ENCODE results near the gene CEACAM16. TPM values are rescaled to one million over a fixed set of nuclear protein-coding genes. Genes with fewer than 3 reads are reported as not detected.
"Not testable (repeated sequence)": the region's sequence is repeated elsewhere in the genome, so short reads cannot be mapped to it uniquely, and the experiment has no call there.

Gene CEACAM16
- total RNA-seq, 1 experiment from 2014 or later, result not detected

DNA sequence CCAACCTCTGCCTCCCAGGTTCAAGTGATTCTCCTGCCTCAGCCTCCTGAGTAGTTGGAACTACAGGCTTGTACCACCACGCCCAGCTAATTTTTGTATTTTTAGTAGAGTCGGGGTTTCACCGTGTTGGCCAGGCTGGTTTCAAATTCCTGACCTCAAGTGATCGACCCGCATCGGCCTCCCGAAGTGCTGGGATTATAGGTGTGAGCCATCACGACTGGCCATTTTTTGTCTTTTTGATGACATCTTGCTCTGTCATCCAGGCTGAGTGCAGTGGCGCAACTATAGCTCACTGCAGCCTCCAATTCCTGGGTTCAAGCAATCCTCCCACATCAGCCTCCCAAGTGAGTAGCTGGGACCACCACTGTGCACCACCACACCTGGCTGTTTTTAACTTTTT is 21.4 kb downstream of the CEACAM16 start:
- DNase-seq (ENCODE audit: low spot score), result not testable (repeated sequence)
- in situ Hi-C loops (cut with HindIII; ENCODE audit: low sequenced_read_pairs), result loop anchor here (25.0 kb wide), 1 partner anchor 117 kb away; the partner anchor contains the start of gene NECTIN2

DNA sequence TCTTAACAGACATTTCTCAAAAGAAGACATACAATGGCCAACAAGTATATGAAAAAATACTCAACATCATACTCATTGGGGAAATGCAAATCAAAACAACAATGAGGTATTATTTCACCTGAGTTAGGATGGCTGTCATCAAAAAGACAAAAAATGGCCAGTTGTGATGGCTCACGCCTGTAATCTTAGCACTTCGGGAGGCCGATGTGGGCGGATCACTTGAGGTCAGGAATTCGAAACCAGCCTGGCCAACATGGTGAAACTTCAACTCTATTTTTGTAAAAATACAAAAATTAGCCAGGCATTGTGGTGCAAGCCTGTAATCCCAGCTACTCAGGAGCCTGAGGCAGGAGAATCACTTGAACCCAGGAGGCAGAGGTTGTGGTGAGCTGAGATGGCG is 22.0 kb downstream of the CEACAM16 start:
- in situ Hi-C loops (cut with HindIII; ENCODE audit: low sequenced_read_pairs), result loop anchor here (25.0 kb wide), 1 partner anchor 116 kb away; the partner anchor contains the start of gene NECTIN2
- no peak for DNase-seq (ENCODE audit: low spot score)

DNA sequence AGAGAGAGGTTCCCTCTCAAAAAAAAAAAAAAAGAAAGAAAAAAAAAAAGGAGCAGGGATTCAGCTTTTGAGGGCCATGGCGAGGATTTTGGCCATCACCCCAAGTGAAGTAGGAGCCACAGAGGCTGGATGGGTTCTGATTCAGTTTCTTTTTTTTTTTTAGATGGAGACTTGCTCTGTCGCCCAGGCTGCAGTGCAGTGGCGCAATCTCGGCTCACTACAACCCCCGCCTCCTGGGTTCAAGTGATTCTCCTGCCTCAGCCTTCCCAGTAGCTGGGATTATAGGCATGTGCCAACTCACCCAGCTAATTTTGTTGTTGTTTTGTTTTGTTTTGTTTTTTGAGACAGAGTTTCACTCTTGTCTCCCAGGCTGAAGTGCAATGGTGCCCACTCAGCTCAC is 22.4 kb downstream of the CEACAM16 start:
- DNase-seq (ENCODE audit: low spot score), result not testable (repeated sequence)
- in situ Hi-C loops (cut with HindIII; ENCODE audit: low sequenced_read_pairs), result loop anchor here (25.0 kb wide), 1 partner anchor 116 kb away; the partner anchor contains the start of gene NECTIN2

DNA sequence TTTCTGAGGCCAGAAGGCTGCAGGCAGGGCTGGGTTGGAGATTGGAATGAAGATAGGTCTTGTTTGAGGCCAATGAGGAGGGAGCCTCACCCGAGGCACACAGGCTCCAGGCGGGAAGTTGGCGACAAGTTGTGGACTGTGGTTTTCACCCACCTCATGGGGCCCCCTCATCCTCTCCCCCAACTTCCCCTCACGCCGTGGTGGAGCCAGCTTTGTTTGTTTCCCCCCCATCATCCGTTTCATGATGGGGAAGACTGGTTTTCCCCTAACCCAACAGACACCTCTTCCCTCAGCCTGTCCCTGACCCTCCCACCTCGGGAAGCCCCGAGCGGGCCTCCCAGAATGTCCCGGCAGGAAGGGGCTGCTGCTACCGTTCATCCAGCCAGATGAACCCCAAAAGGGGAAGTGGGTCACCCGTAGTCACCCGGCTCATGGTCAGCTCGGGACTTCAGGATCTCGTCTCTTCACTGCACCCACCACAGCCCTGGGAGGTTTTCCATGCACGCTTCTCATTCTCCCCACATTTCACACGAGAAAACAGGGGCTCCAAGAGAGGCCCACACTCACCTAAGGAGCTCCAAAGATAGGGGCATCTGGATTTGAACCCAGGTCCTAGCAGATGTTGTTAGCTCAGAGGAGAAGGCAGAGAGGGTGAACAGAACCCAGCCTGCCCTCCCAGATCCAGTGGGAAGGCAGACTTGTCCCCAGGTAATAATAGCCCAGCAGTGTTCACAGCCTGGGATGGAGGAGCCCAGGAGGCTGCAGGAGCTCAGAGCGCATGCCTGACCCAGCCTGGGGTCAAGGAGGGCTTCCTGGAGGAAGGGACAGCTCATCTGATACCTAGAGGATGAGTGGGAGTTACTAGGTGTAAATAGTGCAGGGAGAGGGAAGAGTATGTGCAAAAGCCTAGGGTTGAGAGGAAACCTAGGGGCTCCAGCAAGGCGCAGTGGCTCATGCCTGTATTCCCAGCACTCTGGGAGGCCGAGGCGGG is 23.5 kb downstream of the CEACAM16 start:
- in situ Hi-C loops (cut with HindIII; ENCODE audit: low sequenced_read_pairs), result loop anchor here (25.0 kb wide), 1 partner anchor 115 kb away; the partner anchor contains the start of gene NECTIN2
- no peak for DNase-seq (ENCODE audit: low spot score)

DNA sequence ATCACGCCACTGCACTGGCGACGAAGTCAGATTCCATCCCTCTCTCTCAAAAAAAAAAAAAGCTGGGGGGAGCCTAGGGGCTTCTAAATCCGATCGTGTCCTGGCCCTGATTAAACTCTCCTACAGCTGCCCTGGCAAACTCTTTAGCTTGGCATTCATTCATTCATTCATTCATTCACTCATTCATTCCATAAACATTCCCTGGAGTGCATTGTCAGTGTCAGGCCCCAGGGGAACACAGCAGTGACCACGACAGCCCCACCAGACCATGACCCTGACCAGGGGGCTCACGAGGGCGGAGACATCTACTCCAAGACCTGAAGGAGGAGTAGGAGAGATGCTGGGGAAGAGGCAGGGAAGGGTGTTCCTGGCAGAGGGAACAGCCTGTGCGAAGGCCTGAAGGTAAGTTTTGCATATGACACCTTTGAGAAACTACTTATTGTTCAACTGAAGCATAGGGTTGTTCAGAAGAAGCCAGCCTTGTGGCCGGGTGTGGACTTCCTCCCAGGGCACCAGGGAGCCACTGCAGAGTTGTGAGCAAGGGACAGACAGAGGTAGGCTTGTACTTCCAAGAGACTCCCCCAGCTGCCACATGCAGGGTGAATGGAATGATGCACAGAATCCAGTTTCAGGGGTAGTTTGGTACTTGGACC is 24.5 kb downstream of the CEACAM16 start:
- DNase-seq (ENCODE audit: low spot score), result no peak
- in situ Hi-C loops (cut with HindIII; ENCODE audit: low sequenced_read_pairs), result loop anchor here (25.0 kb wide), 1 partner anchor 114 kb away; the partner anchor contains the start of gene NECTIN2

DNA sequence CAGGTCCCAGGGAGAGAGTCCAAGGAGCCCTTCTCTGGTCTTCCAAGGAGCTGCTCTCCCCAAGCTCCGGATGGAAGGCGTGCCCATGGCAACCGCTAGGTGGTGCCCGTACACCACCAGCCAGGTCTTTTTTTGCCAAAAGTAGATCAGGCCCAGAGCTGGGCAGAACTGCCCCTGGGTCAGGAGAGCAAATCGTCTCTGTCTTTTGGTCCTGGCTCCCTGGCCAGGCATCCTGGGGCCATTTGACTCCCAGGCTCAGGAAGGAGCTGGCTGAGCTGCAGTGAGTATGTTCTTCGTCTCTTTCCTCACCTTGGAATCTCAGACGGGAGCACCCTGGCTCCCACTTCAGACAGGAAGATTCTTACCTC is 25.0 kb downstream of the CEACAM16 start:
- in situ Hi-C loops (cut with HindIII; ENCODE audit: low sequenced_read_pairs), result loop anchor here (25.0 kb wide), 1 partner anchor 113 kb away; the partner anchor contains the start of gene NECTIN2
- DNase-seq (ENCODE audit: low spot score), result peak; percentile 60

DNA sequence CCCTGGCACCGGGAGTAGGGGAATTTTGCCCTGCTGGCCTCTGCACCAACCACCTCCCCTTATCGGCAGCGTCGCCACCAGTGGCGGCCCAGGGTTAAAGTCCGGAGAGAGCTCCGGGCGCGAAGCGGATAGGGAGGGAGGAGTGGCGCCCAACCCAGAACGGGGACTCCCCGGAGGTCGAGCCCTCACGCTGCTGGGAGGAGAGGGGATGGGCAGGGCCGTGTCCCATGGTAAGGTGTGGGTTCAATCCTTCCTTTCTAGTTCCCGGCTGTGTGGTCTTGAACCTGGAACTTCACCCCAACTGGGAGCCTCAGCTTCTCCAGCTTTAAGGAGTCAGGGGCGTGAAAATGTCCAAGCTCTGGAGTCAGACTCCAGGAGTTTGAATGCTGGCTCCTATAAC is 26.3 kb downstream of the CEACAM16 start:
- DNase-seq (ENCODE audit: low spot score), result no peak
- in situ Hi-C loops (cut with HindIII; ENCODE audit: low sequenced_read_pairs), result no loop called here

DNA sequence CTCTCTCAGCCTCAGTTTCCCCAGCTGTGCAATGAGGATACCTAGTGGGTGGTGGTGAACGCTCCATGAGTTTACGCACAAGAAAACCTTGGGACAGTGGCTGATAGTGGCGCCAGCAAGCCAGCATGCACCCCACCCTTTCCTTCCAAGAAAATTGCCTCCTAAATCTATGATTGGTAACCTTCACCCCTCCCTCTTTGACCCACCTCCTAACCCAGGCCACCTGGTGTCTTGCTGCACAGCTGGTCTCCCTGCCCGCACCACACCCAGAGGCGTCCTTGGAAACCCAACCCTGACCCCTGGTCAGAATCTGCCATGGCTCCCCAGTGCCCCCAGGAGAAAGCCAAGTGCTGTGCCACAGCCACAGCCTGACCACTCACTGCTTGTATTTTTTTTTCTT is 26.7 kb downstream of the CEACAM16 start:
- in situ Hi-C loops (cut with HindIII; ENCODE audit: low sequenced_read_pairs), result no loop called here
- no peak for DNase-seq (ENCODE audit: low spot score)

DNA sequence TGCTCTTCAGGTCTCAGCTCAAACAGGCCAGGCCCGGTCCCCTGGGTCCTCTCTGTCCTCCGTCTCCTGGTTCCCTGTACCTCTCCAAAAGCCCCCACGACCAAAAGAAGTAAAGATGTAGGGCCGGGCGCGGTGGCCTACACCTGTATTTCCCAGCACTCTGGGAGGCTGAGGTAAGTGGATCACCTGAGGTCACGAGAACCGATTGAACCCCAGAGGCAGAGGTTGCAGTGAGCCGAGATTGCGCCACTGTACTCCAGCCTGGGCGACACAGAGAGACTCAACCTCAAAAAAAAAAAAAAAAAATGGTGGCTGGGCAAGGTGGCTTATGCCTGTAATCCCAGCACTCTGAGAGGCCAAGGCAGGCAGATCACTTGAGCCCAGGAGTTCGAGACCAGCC is 27.5 kb downstream of the CEACAM16 start:
- in situ Hi-C loops (cut with HindIII; ENCODE audit: low sequenced_read_pairs), result no loop called here

DNA sequence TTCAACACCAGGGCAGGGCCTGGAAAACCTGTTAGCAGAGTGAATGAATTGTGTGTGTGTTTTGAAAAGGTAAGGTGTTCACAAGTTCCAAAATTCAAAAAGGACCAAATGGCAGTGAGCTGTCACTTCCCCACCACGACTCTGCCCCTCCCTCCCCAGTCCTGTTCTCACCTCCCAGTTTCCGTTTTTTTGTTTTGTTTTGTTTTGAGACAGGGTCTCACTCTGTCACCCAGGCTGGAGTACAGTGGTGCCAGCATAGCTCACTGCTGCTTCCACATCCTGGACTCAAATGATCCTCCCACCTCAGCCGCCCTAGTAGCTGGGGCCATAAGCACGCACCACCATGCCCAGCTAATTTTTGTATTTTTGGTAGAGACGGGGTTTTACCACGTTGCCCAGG is 29.2 kb downstream of the CEACAM16 start:
- DNase-seq (ENCODE audit: low spot score), result no peak
- in situ Hi-C loops (cut with HindIII; ENCODE audit: low sequenced_read_pairs), result no loop called here

More for the DNA sequence above, 27.5 kb downstream of the CEACAM16 start:
- DNase-seq (ENCODE audit: low spot score), result no peak

DNA sequence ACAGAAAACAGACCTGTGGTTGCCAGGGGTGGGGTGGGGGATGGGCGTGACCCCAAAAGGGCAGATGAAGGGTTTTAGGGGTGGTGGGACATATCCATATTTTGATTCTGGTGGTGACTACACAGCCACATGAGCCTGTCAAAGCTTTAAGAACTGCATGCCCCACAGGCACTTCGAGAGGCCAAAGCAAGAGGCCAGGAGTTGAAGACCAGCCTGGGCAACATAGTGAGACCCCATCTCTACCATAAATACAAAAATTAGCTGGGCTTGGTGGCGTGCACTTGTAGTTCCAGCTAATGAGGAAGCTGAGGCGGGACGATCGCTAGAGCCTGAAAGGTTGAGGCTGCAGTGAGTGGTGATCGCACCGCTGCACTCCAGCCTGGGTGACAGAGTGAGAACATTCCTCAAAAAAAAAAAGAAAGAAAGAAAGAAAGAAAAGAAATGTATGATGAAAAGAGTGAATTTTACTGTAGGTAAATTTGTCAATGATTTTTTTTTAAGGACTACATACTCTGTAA is 30.6 kb downstream of the CEACAM16 start:
- in situ Hi-C loops (cut with HindIII; ENCODE audit: low sequenced_read_pairs), result no loop called here
- no peak for DNase-seq (ENCODE audit: low spot score)

DNA sequence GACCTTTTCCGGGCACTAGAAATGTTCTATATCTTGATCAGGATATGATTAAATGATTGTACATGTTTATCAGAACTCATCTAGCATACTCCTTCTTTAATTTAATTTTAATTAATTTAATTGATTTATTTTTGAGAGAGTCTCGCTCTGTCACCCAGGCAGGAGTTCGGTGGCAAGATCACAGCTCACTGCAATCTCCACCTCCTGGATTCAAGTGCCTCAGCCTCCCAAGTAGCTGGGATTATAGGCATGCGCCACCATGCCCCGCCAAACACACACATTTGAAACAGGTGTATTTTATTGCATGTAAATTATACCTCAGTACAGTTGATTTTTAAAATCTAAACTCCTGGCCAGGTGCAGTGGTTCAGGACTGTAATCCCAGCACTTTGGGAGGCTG is 32.1 kb downstream of the CEACAM16 start:
- in situ Hi-C loops (cut with HindIII; ENCODE audit: low sequenced_read_pairs), result no loop called here

DNA sequence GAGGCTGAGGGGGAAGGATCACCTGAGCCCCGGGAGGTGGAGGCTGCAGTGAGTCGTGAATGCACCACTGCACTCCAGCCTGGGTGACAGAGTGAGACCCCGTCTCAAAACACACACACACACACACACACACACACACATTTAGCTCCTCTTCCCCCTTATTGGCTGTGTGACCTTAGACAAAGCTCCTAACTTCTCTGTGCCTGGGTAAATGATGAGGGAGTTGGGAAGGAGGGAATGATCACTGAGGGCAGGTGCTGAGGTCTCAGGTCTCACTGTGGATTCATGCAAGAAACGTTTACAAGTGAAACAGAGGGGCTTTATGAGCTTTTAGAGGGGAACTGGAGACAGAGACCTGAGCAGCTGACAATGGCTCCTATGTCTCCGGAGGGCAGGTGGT is 32.7 kb downstream of the CEACAM16 start:
- DNase-seq (ENCODE audit: low spot score), result no peak
- in situ Hi-C loops (cut with HindIII; ENCODE audit: low sequenced_read_pairs), result no loop called here

More for the DNA sequence above, 32.1 kb downstream of the CEACAM16 start:
- no peak for DNase-seq (ENCODE audit: low spot score)

DNA sequence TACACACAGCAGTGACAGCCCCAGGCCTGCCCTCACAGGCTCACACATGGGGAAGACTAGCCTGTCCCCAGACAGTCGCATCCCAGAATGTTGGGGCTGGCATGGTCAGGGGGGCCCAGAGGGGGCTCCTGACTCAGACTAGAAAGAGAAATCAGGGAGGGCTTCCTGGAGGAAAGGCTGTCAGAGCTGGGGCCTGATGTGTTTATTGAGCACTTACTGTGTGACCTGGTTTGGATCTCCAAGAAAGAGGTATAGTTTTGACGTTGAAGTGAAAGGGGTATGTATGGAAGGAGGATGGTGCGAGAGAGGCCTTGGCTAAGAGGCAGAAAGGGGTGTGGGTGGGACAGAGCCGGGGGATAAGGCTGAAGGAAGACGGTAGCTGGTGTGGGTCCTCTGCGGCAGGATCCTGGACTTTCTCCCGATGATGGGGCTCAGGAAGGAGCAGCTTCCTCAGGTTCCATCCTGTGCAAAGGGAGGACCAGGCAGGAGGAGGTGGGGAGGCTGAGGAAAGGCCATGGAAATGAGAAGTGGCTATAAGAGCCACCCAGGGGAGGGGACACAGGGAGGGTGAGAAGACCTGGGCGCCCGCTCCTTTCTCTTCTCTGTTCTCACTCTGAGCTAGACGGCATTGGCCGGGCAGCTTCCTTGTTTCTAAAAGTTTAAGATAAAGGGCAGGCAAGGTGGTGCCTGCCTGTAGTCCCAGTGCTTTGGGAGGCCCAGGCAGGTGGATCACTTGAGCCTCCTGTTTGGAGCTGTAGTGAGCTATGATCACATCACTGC is 33.5 kb downstream of the CEACAM16 start:
- in situ Hi-C loops (cut with HindIII; ENCODE audit: low sequenced_read_pairs), result no loop called here
- no peak for DNase-seq (ENCODE audit: low spot score)

DNA sequence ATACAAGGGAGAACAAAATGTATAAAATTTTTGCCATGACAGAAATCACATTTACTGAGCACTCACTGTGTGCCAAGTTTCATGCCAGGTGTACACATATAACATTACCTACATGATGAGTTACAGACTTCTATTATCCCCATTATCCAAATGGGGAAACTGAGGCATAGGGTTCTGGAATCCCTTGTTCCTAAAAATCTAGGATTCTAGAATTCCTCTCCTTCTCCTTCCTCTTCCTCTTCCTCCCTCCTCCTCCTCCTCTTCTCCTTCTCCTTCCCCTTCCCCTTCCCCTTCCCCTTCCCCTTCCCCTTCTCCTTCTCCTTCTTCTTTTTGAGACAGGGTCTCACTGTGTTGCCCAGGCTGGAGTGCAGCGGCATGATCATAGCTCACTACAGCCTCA is 35.4 kb downstream of the CEACAM16 start:
- in situ Hi-C loops (cut with HindIII; ENCODE audit: low sequenced_read_pairs), result no loop called here
- DNase-seq (ENCODE audit: low spot score), result no peak

DNA sequence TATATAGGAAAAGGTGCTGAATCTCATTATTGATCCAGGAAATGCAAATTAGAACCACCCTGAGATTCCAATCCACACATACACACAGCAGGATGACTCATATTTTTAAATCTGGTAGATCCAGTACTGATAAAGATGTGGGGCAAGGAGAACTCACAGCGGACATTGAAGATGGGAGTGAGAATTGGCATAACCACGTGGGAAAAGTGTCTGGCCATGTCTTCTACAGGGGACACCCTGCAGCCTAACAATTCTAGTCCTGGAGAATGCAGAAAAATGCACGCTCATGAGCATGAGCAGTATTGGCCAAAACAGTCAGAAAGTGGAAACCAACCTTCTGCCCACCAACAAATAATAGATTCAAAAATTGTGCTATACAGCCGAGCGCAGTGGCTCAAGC is 36.1 kb downstream of the CEACAM16 start:
- in situ Hi-C loops (cut with HindIII; ENCODE audit: low sequenced_read_pairs), result no loop called here
- DNase-seq (ENCODE audit: low spot score), result no peak

DNA sequence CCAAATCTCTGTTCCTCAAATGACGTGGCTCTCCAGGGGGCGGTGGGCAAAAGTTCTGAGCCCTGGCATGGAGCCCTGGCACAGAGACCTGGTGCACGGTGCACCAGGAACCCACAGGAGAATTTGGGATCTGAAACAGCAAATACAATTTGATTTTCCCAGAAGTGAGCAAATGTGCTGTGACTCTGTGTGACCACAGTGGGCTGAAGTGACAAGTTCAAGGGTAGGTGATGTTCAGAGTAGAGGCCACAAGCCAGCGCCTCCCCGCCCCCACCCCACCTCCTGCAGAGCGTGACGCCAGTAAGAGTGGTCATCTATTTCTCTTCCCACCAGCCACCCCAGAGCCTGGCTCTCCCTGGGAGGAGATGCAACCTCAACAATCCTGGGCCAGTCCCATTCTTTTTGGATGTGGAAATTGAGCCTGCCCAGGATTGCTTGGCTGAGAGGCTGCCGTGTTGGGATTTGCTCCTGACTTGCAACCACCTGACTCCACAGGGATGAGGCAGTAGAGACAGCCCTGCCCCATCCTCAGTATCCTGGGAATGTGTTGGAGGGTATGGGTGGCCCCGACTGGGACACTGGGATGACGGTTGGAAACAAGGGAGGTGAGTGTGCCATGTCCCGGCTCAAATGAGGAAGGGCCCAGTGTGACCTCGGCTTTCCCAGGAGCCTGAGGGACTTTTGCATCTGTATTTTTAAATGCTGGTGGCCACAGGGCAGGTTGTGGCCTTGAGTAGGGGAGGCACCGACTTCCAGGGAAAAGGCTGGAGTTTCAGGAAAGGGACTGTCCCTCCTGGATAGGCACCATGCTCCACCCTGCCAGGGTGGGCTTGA is 38.5 kb downstream of the CEACAM16 start:
- in situ Hi-C loops (cut with HindIII; ENCODE audit: low sequenced_read_pairs), result no loop called here
- DNase-seq (ENCODE audit: low spot score), result no peak

DNA sequence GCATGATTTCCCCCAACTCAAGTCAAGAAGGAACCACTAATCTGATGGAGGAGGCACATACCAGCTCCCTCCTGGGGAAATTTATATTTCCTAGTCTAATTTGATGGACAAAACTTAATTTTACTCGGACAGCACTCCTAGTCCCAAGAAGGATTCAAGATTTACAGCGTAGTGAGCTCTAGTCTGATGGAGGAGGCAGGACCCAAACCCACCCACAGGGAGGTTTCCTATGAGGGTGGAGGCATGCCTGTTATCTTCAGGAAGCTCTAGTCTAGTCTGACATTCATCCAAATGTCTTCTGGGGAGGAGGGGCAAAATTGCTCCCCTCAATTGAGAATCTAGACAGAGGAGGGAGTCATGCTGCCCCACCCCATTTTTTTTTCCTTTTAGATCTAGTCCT is 39.2 kb downstream of the CEACAM16 start:
- DNase-seq (ENCODE audit: low spot score), result no peak
- in situ Hi-C loops (cut with HindIII; ENCODE audit: low sequenced_read_pairs), result no loop called here
